IMR-90 (cell line): ENCODE data around the gene TP53BP2. TPM values are rescaled to one million over a fixed set of nuclear protein-coding genes. Genes with fewer than 3 reads are reported as not detected.

Experiments used
- ATAC-seq: fragments of 200-7000 bp; cut with Tn5 transposase; 2 replicates; pipeline ENCODE4 v1.9.1; 2020; ENCODE audit warnings: low read depth, mild to moderate bottlenecking, moderate library complexity
- BruUV-seq: library from RNA; stranded (reverse); fragments of 400-500 nt; replicated peaks from 2 replicates; lab custom pipeline; 2021; lab: Mats Ljungman, UMichigan
- CTCF ChIA-PET: fragments of 300-600 bp; formaldehyde crosslinking; extraction: SDS; loops from one replicate; lab custom pipeline; 2021; ENCODE audit warnings: antibody characterized with exemption; lab: Yijun Ruan, JAX
- POLR2A ChIA-PET: fragments of 300-600 bp; sonication (Branson Sonifier 250); formaldehyde crosslinking; loops from one replicate; lab custom pipeline; 2022; ENCODE audit warnings: antibody characterized with exemption; ENCODE audit not compliant: unreplicated experiment; lab: Charles Lee
- DNase-seq: peaks from one replicate; pipeline ENCODE4 v3.0.0; 2013
- H2AFZ ChIP-seq: replicated peaks from 2 replicates; pipeline ENCODE3; 2013; ENCODE audit warnings: low read length, mild to moderate bottlenecking; ENCODE audit not compliant: poor library complexity
- H2AK5ac ChIP-seq: 2 replicates; pipeline ENCODE4 v1.6.1; 2013; ENCODE audit warnings: low read depth, low read length, inconsistent platforms
- H2AK9ac ChIP-seq: replicated peaks from 2 replicates; pipeline ENCODE3; 2013; ENCODE audit warnings: mild to moderate bottlenecking, low read depth, low read length, moderate library complexity; ENCODE audit not compliant: poor library complexity
- H2BK120ac ChIP-seq: 2 replicates; pipeline ENCODE4 v1.6.1; 2013; ENCODE audit warnings: low read depth, low read length, inconsistent platforms
- H2BK15ac ChIP-seq: 3 replicates; pipeline ENCODE4 v1.6.1; 2013; ENCODE audit warnings: low read depth, low read length, inconsistent platforms
- H2BK20ac ChIP-seq: 2 replicates; pipeline ENCODE4 v1.6.1; 2013; ENCODE audit warnings: low read depth, mild to moderate bottlenecking, inconsistent platforms, low read length, moderate library complexity
- H2BK5ac ChIP-seq: 2 replicates; pipeline ENCODE4 v1.6.1; 2013; ENCODE audit warnings: mild to moderate bottlenecking, low read depth, low read length, inconsistent platforms; ENCODE audit not compliant: poor library complexity, severe bottlenecking
- H3K14ac ChIP-seq: replicated peaks from 2 replicates; pipeline ENCODE4 v1.6.1; 2013; ENCODE audit warnings: low read depth, low read length, inconsistent platforms
- H3K18ac ChIP-seq: 2 replicates; pipeline ENCODE4 v1.6.1; 2013; ENCODE audit warnings: low read depth, low read length, control low read depth
- H3K23ac ChIP-seq: 2 replicates; pipeline ENCODE4 v1.6.1; 2013; ENCODE audit warnings: low read depth, low read length, inconsistent platforms
- H3K27ac ChIP-seq: 2 replicates; pipeline ENCODE4 v1.5.1; 2013; ENCODE audit warnings: mild to moderate bottlenecking, control low read depth, low read length; ENCODE audit not compliant: insufficient read depth
- H3K27me3 ChIP-seq: 2 replicates; pipeline ENCODE4 v1.6.1; 2013; ENCODE audit warnings: low read length; ENCODE audit not compliant: control insufficient read depth, insufficient read depth
- H3K36me3 ChIP-seq: 2 replicates; pipeline ENCODE4 v1.6.1; 2013; ENCODE audit warnings: low read length, mixed read lengths; ENCODE audit not compliant: control insufficient read depth, insufficient read depth
- H3K4ac ChIP-seq: 2 replicates; pipeline ENCODE4 v1.6.1; 2013; ENCODE audit warnings: low read depth, low read length, inconsistent platforms
- H3K4me1 ChIP-seq: 2 replicates; pipeline ENCODE4 v1.6.1; 2013; ENCODE audit warnings: low read length, mixed read lengths; ENCODE audit not compliant: control insufficient read depth, insufficient read depth
- H3K4me2 ChIP-seq: 2 replicates; pipeline ENCODE4 v1.6.1; 2013; ENCODE audit warnings: low read depth, mild to moderate bottlenecking, control low read depth, low read length, moderate library complexity
- H3K4me3 ChIP-seq: 2 replicates; pipeline ENCODE4 v1.5.1; 2013; ENCODE audit warnings: low read depth, mild to moderate bottlenecking, control low read depth, low read length, moderate library complexity; ENCODE audit not compliant: insufficient read depth
- H3K56ac ChIP-seq: 2 replicates; pipeline ENCODE4 v1.6.1; 2013; ENCODE audit warnings: low read length, inconsistent platforms; ENCODE audit not compliant: insufficient read depth; ENCODE audit errors: extremely low read depth
- H3K79me1 ChIP-seq, 2 experiments: 2 replicates each; pipeline ENCODE4 v1.6.1; 2013; ENCODE audit warnings: low read length in 2 of 2, inconsistent platforms in 1 of 2, low read depth in 1 of 2
- H3K9ac ChIP-seq: 2 replicates; pipeline ENCODE4 v1.6.1; 2013; ENCODE audit warnings: low read depth, low read length, control low read depth
- H3K9me1 ChIP-seq: 2 replicates; pipeline ENCODE4 v1.6.1; 2013; ENCODE audit warnings: low read length, inconsistent platforms; ENCODE audit not compliant: insufficient read depth
- H3K9me3 ChIP-seq: 2 replicates; pipeline ENCODE4 v1.6.1; 2013; ENCODE audit warnings: low read length; ENCODE audit not compliant: control insufficient read depth, insufficient read depth
- H4K20me1 ChIP-seq: 2 replicates; pipeline ENCODE4 v1.6.1; 2013; ENCODE audit warnings: low read length, inconsistent platforms; ENCODE audit not compliant: insufficient read depth
- H4K5ac ChIP-seq: 2 replicates; pipeline ENCODE4 v1.6.1; 2013; ENCODE audit warnings: mild to moderate bottlenecking, low read depth, low read length, control low read depth
- H4K8ac ChIP-seq, 2 experiments: 2 replicates each; pipeline ENCODE4 v1.6.1; 2013; ENCODE audit warnings: low read depth in 2 of 2, low read length in 2 of 2, control low read depth in 1 of 2, inconsistent platforms in 1 of 2
- H4K91ac ChIP-seq: 2 replicates; pipeline ENCODE4 v1.6.1; 2013; ENCODE audit warnings: low read depth, low read length, inconsistent platforms; ENCODE audit not compliant: insufficient read depth
- BHLHE40 ChIP-seq: fragments of 150-350 bp; IDR thresholded peaks from 2 replicates; pipeline ENCODE4 v1.6.1; 2016; ENCODE audit warnings: mild to moderate bottlenecking, low read depth, low read length
- CEBPB ChIP-seq: IDR thresholded peaks from 2 replicates; pipeline ENCODE4 v1.6.1; 2012; ENCODE audit warnings: low read depth, low read length, improper control_type of control experiment
- MAFK ChIP-seq: IDR thresholded peaks from 2 replicates; pipeline ENCODE4 v1.6.1; 2012; ENCODE audit warnings: low read depth, low read length, improper control_type of control experiment
- MAZ ChIP-seq: IDR thresholded peaks from 2 replicates; pipeline ENCODE4 v1.6.1; 2012; ENCODE audit warnings: low read depth, mild to moderate bottlenecking, low read length, improper control_type of control experiment, moderate library complexity, borderline replicate concordance
- MXI1 ChIP-seq: IDR thresholded peaks from 2 replicates; pipeline ENCODE4 v1.6.1; 2012; ENCODE audit warnings: low read depth, mild to moderate bottlenecking, low read length, moderate library complexity, borderline replicate concordance
- NFE2L2 ChIP-seq: fragments of 150-350 bp; IDR thresholded peaks from 2 replicates; pipeline ENCODE4 v1.6.1; 2016; ENCODE audit warnings: low read depth, mild to moderate bottlenecking, low read length
- RAD21 ChIP-seq: IDR thresholded peaks from 2 replicates; pipeline ENCODE4 v1.6.1; 2012; ENCODE audit warnings: low read length, improper control_type of control experiment
- RCOR1 ChIP-seq: IDR thresholded peaks from 2 replicates; pipeline ENCODE4 v1.6.1; 2012; ENCODE audit warnings: mild to moderate bottlenecking, low read length, improper control_type of control experiment; ENCODE audit not compliant: insufficient replicate concordance
- RFX5 ChIP-seq: IDR thresholded peaks from 2 replicates; pipeline ENCODE4 v1.8.0; 2012; ENCODE audit warnings: low read depth, mild to moderate bottlenecking, low read length, moderate library complexity
- WGBS, 2 experiments: methylation state at CpG; one replicate each; pipeline versions ENCODE4 v1.1.5 to v1.1.7; 2013; ENCODE audit warnings: missing lambda C conversion rate in 2 of 2; ENCODE audit not compliant: insufficient read length in 1 of 2; ENCODE audit errors: extremely low coverage in 2 of 2; 5-methylcytosine and 5-hydroxymethylcytosine counted together
- dilution Hi-C: fragments of 300-500 bp; cut with HindIII; formaldehyde crosslinking; loops from one replicate; pipeline ENCODE4 v1.14.3; 2018; ENCODE audit warnings: low sequenced_read_pairs; ENCODE audit not compliant: unreplicated experiment
- in situ Hi-C: fragments of 300-500 bp; cut with MboI; formaldehyde crosslinking; loops from 3 replicates; pipeline ENCODE4 v1.14.3; 2019; ENCODE audit warnings: low sequenced_read_pairs, inconsistent platforms, mixed read lengths
- intact Hi-C: fragments of 100-400 bp; cut with micrococcal nuclease; formaldehyde crosslinking; loops from 2 replicates; pipeline ENCODE4 v1.10.0; 2022
- polyA plus RNA-seq, 3 experiments: library from polyadenylated mRNA; depleted of rRNA; stranded (reverse); fragments of >200 nt; gene quantifications; 2 replicates each; pipeline ENCODE4 v1.2.3, GENCODE V29; 2012; ENCODE audit warnings: low replicate concordance in 1 of 3
- total RNA-seq: library from RNA; depleted of rRNA; stranded (reverse); fragments of >200 nt; gene quantifications from 2 replicates; pipeline ENCODE4 v1.2.3, GENCODE V29; 2012
- TF ChIP-seq, protein P1 (sequence below): fragments of 150-350 bp; IDR thresholded peaks from 2 replicates; pipeline ENCODE4 v1.6.1; 2017; ENCODE audit warnings: mild to moderate bottlenecking, antibody characterized with exemption, low read length, low read depth
- TF ChIP-seq, protein P2 (sequence below): fragments of 150-350 bp; IDR thresholded peaks from 2 replicates; pipeline ENCODE4 v1.6.1; 2016; ENCODE audit warnings: low read depth, mild to moderate bottlenecking, low read length, moderate library complexity, borderline replicate concordance

TP53BP2 gene
- total and polyA plus RNA-seq, 2 of the 4 experiments (the other 2 are of a cell fraction), result 19.9 to 35.0 TPM

DNA sequence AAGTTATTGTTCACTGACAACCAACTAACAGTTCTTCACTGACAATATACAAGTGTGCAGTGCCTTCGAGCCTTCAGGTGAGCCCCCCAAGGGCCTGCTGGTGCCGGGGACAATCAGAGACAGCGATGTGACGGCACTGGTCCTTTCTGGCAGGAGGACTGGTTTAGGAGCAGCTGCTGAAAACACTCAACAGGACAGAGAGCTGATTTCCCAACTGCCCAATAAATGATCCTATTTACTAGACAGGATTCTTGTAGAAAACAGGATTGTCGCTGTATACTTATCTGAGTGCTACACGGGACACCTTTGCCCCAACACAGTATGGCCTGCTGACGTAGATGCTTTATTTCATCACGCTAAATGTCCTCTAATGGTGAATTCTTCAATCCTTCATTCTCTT is 65.4 kb downstream of the TP53BP2 start:
- dilution Hi-C loops, result no loop called here

More for the DNA sequence above, 65.4 kb downstream of the TP53BP2 start:
- WGBS, 2 experiments, result 94% methylated on average over 4 of the region's 8 CpGs; no CpG with 5 or more reads in 1 of the 2 experiments
- no peak overlapping the region for H3K27ac ChIP-seq
- CTCF ChIA-PET, result interaction anchor here (1.0 to 1.3 kb wide), 2 partner anchors 9 to 10 kb away, joined by 3 to 5 read pairs; no protein-coding TSS in a partner anchor
- H4K8ac ChIP-seq, result no peak overlapping the region
- no peak overlapping the region for H2BK15ac ChIP-seq
- H3K4me1 ChIP-seq, result peaks cover 6% of the 10 kb centered on the region; the same call in 1 of the 2 replicates
- H2AK5ac ChIP-seq, result no peak overlapping the region
- peaks cover 5% of the 10 kb centered on the region for H3K9me1 ChIP-seq
- BruUV-seq, result TSS peak; percentile 84
- no peak overlapping the region for H2BK120ac ChIP-seq
- H3K23ac ChIP-seq, result no peak overlapping the region
- H4K5ac ChIP-seq, result no peak overlapping the region
- H3K79me1 ChIP-seq, result peaks cover 10 to 36% of the 10 kb centered on the region in 2 experiments
- no peak overlapping the region for H2AK9ac ChIP-seq
- POLR2A ChIA-PET, result interaction anchor here (0.6 kb wide), 1 partner anchor 291 kb away, joined by 6 read pairs; no protein-coding TSS in a partner anchor
- no peak overlapping the region for H2BK20ac ChIP-seq
- H2AFZ ChIP-seq, result no peak overlapping the region
- H3K9me3 ChIP-seq, result no peaks in the 10 kb centered on the region
- TF ChIP-seq, protein P1, sequence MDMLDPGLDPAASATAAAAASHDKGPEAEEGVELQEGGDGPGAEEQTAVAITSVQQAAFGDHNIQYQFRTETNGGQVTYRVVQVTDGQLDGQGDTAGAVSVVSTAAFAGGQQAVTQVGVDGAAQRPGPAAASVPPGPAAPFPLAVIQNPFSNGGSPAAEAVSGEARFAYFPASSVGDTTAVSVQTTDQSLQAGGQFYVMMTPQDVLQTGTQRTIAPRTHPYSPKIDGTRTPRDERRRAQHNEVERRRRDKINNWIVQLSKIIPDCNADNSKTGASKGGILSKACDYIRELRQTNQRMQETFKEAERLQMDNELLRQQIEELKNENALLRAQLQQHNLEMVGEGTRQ, result no peak
- TF ChIP-seq, protein P2, sequence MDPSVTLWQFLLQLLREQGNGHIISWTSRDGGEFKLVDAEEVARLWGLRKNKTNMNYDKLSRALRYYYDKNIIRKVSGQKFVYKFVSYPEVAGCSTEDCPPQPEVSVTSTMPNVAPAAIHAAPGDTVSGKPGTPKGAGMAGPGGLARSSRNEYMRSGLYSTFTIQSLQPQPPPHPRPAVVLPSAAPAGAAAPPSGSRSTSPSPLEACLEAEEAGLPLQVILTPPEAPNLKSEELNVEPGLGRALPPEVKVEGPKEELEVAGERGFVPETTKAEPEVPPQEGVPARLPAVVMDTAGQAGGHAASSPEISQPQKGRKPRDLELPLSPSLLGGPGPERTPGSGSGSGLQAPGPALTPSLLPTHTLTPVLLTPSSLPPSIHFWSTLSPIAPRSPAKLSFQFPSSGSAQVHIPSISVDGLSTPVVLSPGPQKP, result no peak
- TF ChIP-seq RCOR1 (no peak), BHLHE40 (no peak), CEBPB (no peak), NFE2L2 (no peak), MXI1 (no peak), RAD21 (no peak), RFX5 (no peak), MAFK (no peak), MAZ (no peak)
- ATAC-seq, result no peak
- no peak overlapping the region for H3K14ac ChIP-seq
- no peak overlapping the region for H2BK5ac ChIP-seq
- no peak overlapping the region for H3K4me3 ChIP-seq
- H4K91ac ChIP-seq, result no peak overlapping the region
- H3K27me3 ChIP-seq, result no peaks in the 10 kb centered on the region
- H3K56ac ChIP-seq, result no peak overlapping the region
- no peak overlapping the region for H3K4me2 ChIP-seq
- intact Hi-C loops (no loop called here), in situ Hi-C loops (no loop called here)
- H3K36me3 ChIP-seq, result peaks cover 46% of the 10 kb centered on the region
- no peak overlapping the region for H3K9ac ChIP-seq
- peaks cover 3% of the 10 kb centered on the region; the same call in 1 of the 2 replicates for H4K20me1 ChIP-seq
- DNase-seq, result no peak
- no peak overlapping the region for H3K18ac ChIP-seq
- no peak overlapping the region for H3K4ac ChIP-seq
